Esophagus muscularis mucosa (tissue), 3 donors: ENCODE measurements around the gene HOXB7.

Experiments
- POLR2A ChIP-seq: fragments of 450-650 bp; IDR thresholded peaks from one replicate; pipeline ENCODE4 v1.6.1; 2017; ENCODE audit warnings: antibody characterized with exemption, moderate library complexity, mild to moderate bottlenecking, low read depth
- POLR2AphosphoS5 ChIP-seq, 2 donors: sonication (generic); formaldehyde crosslinking; IDR thresholded peaks; one replicate each; pipeline ENCODE4 v1.6.1; 2017; ENCODE audit warnings: antibody characterized with exemption in 2 of 2
- TF ChIP-seq, protein P1 (sequence below), 3 experiments: fragments of 200-600 bp in 2 of 3; fragments of 450-650 bp in 1 of 3; sonication (generic) in 2 of 3; IDR thresholded peaks; one replicate each; pipeline ENCODE4 v1.5.1; 2017 to 2019; ENCODE audit warnings: antibody characterized with exemption in 3 of 3, mild to moderate bottlenecking in 2 of 3, moderate library complexity in 1 of 3

DNA sequence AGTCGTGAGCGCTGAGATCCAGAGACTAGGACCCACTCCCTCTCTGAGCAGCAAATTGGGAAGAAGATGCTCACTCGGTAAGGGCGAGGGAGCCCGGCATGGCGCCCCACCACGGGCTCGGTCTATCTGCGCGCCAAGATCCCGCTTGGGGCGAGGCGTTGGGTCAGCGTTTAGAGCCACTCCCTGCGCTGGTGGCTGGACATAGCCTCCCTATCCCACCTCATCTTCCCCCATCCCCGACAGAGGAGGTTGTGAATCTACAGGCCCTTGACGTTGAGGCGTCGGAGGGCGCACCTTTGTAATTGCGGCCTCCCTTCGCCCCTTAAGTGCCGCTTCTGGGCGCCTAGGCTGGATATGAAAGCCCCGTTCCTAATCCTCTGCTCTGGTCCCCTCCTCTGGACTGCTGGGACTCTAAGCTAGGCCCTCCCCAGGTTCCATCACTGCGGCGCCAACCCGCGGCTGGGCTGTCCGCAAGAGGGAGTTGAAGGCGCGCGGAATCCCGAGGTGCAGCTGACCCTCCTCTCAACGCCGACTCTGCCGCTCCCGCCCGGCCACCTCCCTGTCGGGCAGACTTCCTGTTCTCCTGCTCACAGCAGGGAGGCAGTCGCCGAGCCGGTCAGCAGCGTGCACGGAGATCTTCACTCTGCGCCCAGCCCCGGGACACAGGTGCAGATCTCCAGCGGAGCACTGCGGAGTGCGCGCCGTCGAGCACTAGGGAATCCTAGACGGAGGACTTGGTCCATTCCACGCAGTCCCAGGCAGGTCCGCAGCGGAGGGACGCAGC lies 31.4 kb upstream of the HOXB7 start:
- TF ChIP-seq POLR2A: no peak
- TF ChIP-seq, protein P1, sequence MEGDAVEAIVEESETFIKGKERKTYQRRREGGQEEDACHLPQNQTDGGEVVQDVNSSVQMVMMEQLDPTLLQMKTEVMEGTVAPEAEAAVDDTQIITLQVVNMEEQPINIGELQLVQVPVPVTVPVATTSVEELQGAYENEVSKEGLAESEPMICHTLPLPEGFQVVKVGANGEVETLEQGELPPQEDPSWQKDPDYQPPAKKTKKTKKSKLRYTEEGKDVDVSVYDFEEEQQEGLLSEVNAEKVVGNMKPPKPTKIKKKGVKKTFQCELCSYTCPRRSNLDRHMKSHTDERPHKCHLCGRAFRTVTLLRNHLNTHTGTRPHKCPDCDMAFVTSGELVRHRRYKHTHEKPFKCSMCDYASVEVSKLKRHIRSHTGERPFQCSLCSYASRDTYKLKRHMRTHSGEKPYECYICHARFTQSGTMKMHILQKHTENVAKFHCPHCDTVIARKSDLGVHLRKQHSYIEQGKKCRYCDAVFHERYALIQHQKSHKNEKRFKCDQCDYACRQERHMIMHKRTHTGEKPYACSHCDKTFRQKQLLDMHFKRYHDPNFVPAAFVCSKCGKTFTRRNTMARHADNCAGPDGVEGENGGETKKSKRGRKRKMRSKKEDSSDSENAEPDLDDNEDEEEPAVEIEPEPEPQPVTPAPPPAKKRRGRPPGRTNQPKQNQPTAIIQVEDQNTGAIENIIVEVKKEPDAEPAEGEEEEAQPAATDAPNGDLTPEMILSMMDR (IDR thresholded peaks at IDR 0.05): no peak
- TF ChIP-seq POLR2AphosphoS5 (IDR thresholded peaks at IDR 0.05): no peak
